ENCODE results near the gene SEL1L. TPM values are rescaled to one million over a fixed set of nuclear protein-coding genes. Genes with fewer than 3 reads are reported as not detected.

Gene SEL1L
- total and polyA plus RNA-seq, 2 experiments from 2014 or later: 20.6 to 22.6 TPM

DNA sequence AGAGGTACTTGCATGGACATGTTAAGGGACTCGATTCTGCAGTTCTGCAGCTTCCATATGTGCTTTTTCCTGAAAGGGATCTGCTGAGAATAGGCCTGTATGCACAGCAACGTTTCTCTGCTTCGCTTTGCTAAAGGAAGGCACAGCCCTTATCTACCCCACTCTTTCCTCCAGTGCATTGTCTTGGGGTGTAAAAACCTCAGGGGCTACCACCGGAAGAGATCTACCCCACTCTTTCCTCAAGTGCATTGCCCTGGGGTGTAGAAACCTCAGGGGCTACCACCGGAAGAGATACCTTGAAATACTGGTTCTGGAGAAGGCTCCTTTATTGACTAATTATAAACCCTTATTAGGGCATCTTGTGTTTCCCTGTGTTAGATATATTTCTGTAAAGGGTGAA, 52.9 kb downstream of the SEL1L start:
- no peak overlapping the region for H3K4me2 ChIP-seq
- Mint-ChIP-seq H3K27ac (no peak overlapping the region), H3K9me3 (no peaks in the 10 kb centered on the region), H3K27me3 (ENCODE audit: insufficient read depth, low read depth, poor library complexity) (no peaks in the 10 kb centered on the region), H3K36me3 (ENCODE audit: low read depth) (peaks cover 29% of the 10 kb centered on the region; the same call in 2 of the 3 replicates), H3K4me3 (no peak overlapping the region), H3K4me1 (no peaks in the 10 kb centered on the region)
- no peaks in the 10 kb centered on the region for H3K27me3 ChIP-seq (ENCODE audit: insufficient read depth)
- H4K20me1 ChIP-seq (replicated peaks; ENCODE audit: insufficient read depth): no peaks in the 10 kb centered on the region
- DNase-seq (ENCODE audit: low spot score): no peak
- no peaks in the 10 kb centered on the region for H3K79me2 ChIP-seq (replicated peaks; ENCODE audit: insufficient read depth)
- H3K36me3 ChIP-seq (ENCODE audit: insufficient read depth): peaks cover 29% of the 10 kb centered on the region; the same call in 1 of the 2 replicates
- ATAC-seq: no peak
- H3K9me2 ChIP-seq (ENCODE audit: insufficient read depth): no peaks in the 10 kb centered on the region
- TF ChIP-seq JUNB (IDR thresholded peaks at IDR 0.05; ENCODE audit: unreplicated experiment) (no peak), POLR2AphosphoS5 (IDR thresholded peaks at IDR 0.05; ENCODE audit: low read depth) (no peak), NANOG (IDR thresholded peaks at IDR 0.05; ENCODE audit: borderline replicate concordance) (no peak), ZNF114 (CRISPR knock-in tag; IDR thresholded peaks at IDR 0.05) (no peak), EZH2 (IDR thresholded peaks at IDR 0.05; ENCODE audit: low read depth, unreplicated experiment) (no peak), CTCF (conservative IDR thresholded peaks at IDR 0.05; ENCODE audit: low read depth in 2 of 2) (no peak), STAT1 (IDR thresholded peaks at IDR 0.05; ENCODE audit: unreplicated experiment) (no peak), EZH2phosphoT487 (IDR thresholded peaks at IDR 0.05; ENCODE audit: unreplicated experiment) (no peak), ZNF331 (CRISPR knock-in tag; IDR thresholded peaks at IDR 0.05; ENCODE audit: low read depth) (no peak), CREB1 (CRISPR knock-in tag; IDR thresholded peaks at IDR 0.05; ENCODE audit: low read depth) (no peak)
- TF ChIP-seq, protein P1, sequence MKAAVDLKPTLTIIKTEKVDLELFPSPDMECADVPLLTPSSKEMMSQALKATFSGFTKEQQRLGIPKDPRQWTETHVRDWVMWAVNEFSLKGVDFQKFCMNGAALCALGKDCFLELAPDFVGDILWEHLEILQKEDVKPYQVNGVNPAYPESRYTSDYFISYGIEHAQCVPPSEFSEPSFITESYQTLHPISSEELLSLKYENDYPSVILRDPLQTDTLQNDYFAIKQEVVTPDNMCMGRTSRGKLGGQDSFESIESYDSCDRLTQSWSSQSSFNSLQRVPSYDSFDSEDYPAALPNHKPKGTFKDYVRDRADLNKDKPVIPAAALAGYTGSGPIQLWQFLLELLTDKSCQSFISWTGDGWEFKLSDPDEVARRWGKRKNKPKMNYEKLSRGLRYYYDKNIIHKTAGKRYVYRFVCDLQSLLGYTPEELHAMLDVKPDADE (IDR thresholded peaks at IDR 0.05): no peak
- TF ChIP-seq, protein P2, sequence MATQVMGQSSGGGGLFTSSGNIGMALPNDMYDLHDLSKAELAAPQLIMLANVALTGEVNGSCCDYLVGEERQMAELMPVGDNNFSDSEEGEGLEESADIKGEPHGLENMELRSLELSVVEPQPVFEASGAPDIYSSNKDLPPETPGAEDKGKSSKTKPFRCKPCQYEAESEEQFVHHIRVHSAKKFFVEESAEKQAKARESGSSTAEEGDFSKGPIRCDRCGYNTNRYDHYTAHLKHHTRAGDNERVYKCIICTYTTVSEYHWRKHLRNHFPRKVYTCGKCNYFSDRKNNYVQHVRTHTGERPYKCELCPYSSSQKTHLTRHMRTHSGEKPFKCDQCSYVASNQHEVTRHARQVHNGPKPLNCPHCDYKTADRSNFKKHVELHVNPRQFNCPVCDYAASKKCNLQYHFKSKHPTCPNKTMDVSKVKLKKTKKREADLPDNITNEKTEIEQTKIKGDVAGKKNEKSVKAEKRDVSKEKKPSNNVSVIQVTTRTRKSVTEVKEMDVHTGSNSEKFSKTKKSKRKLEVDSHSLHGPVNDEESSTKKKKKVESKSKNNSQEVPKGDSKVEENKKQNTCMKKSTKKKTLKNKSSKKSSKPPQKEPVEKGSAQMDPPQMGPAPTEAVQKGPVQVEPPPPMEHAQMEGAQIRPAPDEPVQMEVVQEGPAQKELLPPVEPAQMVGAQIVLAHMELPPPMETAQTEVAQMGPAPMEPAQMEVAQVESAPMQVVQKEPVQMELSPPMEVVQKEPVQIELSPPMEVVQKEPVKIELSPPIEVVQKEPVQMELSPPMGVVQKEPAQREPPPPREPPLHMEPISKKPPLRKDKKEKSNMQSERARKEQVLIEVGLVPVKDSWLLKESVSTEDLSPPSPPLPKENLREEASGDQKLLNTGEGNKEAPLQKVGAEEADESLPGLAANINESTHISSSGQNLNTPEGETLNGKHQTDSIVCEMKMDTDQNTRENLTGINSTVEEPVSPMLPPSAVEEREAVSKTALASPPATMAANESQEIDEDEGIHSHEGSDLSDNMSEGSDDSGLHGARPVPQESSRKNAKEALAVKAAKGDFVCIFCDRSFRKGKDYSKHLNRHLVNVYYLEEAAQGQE (IDR thresholded peaks at IDR 0.05; ENCODE audit: unreplicated experiment): no peak
- TF ChIP-seq, protein P3, sequence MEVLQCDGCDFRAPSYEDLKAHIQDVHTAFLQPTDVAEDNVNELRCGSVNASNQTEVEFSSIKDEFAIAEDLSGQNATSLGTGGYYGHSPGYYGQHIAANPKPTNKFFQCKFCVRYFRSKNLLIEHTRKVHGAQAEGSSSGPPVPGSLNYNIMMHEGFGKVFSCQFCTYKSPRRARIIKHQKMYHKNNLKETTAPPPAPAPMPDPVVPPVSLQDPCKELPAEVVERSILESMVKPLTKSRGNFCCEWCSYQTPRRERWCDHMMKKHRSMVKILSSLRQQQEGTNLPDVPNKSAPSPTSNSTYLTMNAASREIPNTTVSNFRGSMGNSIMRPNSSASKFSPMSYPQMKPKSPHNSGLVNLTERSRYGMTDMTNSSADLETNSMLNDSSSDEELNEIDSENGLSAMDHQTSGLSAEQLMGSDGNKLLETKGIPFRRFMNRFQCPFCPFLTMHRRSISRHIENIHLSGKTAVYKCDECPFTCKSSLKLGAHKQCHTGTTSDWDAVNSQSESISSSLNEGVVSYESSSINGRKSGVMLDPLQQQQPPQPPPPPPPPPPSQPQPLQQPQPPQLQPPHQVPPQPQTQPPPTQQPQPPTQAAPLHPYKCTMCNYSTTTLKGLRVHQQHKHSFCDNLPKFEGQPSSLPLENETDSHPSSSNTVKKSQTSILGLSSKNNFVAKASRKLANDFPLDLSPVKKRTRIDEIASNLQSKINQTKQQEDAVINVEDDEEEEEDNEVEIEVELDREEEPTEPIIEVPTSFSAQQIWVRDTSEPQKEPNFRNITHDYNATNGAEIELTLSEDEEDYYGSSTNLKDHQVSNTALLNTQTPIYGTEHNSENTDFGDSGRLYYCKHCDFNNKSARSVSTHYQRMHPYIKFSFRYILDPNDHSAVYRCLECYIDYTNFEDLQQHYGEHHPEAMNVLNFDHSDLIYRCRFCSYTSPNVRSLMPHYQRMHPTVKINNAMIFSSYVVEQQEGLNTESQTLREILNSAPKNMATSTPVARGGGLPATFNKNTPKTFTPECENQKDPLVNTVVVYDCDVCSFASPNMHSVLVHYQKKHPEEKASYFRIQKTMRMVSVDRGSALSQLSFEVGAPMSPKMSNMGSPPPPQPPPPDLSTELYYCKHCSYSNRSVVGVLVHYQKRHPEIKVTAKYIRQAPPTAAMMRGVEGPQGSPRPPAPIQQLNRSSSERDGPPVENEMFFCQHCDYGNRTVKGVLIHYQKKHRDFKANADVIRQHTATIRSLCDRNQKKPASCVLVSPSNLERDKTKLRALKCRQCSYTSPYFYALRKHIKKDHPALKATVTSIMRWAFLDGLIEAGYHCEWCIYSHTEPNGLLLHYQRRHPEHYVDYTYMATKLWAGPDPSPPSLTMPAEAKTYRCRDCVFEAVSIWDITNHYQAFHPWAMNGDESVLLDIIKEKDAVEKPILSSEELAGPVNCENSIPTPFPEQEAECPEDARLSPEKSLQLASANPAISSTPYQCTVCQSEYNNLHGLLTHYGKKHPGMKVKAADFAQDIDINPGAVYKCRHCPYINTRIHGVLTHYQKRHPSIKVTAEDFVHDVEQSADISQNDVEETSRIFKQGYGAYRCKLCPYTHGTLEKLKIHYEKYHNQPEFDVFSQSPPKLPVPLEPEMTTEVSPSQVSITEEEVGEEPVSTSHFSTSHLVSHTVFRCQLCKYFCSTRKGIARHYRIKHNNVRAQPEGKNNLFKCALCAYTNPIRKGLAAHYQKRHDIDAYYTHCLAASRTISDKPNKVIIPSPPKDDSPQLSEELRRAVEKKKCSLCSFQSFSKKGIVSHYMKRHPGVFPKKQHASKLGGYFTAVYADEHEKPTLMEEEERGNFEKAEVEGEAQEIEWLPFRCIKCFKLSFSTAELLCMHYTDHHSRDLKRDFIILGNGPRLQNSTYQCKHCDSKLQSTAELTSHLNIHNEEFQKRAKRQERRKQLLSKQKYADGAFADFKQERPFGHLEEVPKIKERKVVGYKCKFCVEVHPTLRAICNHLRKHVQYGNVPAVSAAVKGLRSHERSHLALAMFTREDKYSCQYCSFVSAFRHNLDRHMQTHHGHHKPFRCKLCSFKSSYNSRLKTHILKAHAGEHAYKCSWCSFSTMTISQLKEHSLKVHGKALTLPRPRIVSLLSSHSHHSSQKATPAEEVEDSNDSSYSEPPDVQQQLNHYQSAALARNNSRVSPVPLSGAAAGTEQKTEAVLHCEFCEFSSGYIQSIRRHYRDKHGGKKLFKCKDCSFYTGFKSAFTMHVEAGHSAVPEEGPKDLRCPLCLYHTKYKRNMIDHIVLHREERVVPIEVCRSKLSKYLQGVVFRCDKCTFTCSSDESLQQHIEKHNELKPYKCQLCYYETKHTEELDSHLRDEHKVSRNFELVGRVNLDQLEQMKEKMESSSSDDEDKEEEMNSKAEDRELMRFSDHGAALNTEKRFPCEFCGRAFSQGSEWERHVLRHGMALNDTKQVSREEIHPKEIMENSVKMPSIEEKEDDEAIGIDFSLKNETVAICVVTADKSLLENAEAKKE (CRISPR knock-in tag; IDR thresholded peaks at IDR 0.05): no peak
- H3F3A ChIP-seq (replicated peaks; ENCODE audit: low read depth): no peaks in the 10 kb centered on the region
- H3K4me3 ChIP-seq: no peak overlapping the region
- H3K27ac ChIP-seq (ENCODE audit: low read depth): no peak overlapping the region
- H3K4me1 ChIP-seq (ENCODE audit: insufficient read depth): no peaks in the 10 kb centered on the region
- H2AFZ ChIP-seq: no peak overlapping the region
